HEK293 (cell line): Measurements from ENCODE around the gene ACAD8.

Experiments used
- CTCF ChIA-PET: fragments of 350-600 bp; formaldehyde crosslinking; extraction: SDS; loops from one replicate; lab custom pipeline; 2021; ENCODE audit warnings: antibody characterized with exemption; lab: Yijun Ruan, JAX
- POLR2A ChIA-PET: fragments of 300-600 bp; formaldehyde crosslinking; extraction: SDS; loops from one replicate; lab custom pipeline; 2020; ENCODE audit warnings: antibody characterized with exemption, inconsistent platforms; lab: Yijun Ruan, JAX
- H3K27ac ChIP-seq: fragments of 200-500 bp; sonication (Bioruptor generic); 2 replicates; pipeline ENCODE4 v1.5.1; 2014; ENCODE audit warnings: low read depth, low read length, control low read depth, inconsistent platforms; ENCODE audit errors: extremely low read depth
- H3K36me3 ChIP-seq, 2 experiments: fragments of 200-500 bp in 1 of 2; sonication (Bioruptor generic) in 1 of 2; 1 replicate in 1 of 2; 2 replicates in 1 of 2; pipeline ENCODE4 v1.5.1; 2014 to 2017; ENCODE audit warnings: inconsistent platforms in 2 of 2, low read length in 2 of 2; ENCODE audit not compliant: control insufficient read depth in 2 of 2, insufficient read depth in 1 of 2
- H3K4me1 ChIP-seq: fragments of 200-500 bp; sonication (Bioruptor generic); 2 replicates; pipeline ENCODE4 v1.5.1; 2014; ENCODE audit warnings: mild to moderate bottlenecking, low read length, inconsistent platforms; ENCODE audit not compliant: control insufficient read depth, insufficient read depth
- H3K4me3 ChIP-seq: 2 replicates; pipeline ENCODE4 v1.5.1; 2011; ENCODE audit warnings: low read depth, mild to moderate bottlenecking, control low read depth, low read length, moderate library complexity
- H3K9me3 ChIP-seq: fragments of 200-500 bp; sonication (Bioruptor generic); 2 replicates; pipeline ENCODE4 v1.5.1; 2014; ENCODE audit warnings: low read depth, low read length, inconsistent platforms; ENCODE audit not compliant: control insufficient read depth, insufficient read depth
- IKZF3 ChIP-seq: fragments of 450-650 bp; IDR thresholded peaks from 2 replicates; pipeline ENCODE4 v1.5.0; 2018; ENCODE audit warnings: missing biosample characterization, mild to moderate bottlenecking, missing genetic modification characterization, moderate library complexity
- INSM2 ChIP-seq: fragments of 450-650 bp; formaldehyde crosslinking; IDR thresholded peaks from 2 replicates; pipeline ENCODE4 v1.5.1; 2016; ENCODE audit warnings: missing biosample characterization, missing genetic modification characterization
- OVOL3 ChIP-seq: fragments of 450-650 bp; formaldehyde crosslinking; IDR thresholded peaks from 2 replicates; pipeline ENCODE4 v1.5.1; 2016; ENCODE audit warnings: missing biosample characterization, missing genetic modification characterization
- REST ChIP-seq: fragments of 450-650 bp; formaldehyde crosslinking; IDR thresholded peaks from 2 replicates; pipeline ENCODE4 v1.5.1; 2016; ENCODE audit warnings: missing biosample characterization, missing genetic modification characterization
- SCRT2 ChIP-seq: fragments of 450-650 bp; formaldehyde crosslinking; IDR thresholded peaks from 2 replicates; pipeline ENCODE4 v1.5.1; 2016; ENCODE audit warnings: missing biosample characterization, missing genetic modification characterization
- SP2 ChIP-seq: fragments of 450-650 bp; formaldehyde crosslinking; IDR thresholded peaks from 2 replicates; pipeline ENCODE4 v1.5.1; 2016; ENCODE audit warnings: missing biosample characterization, missing genetic modification characterization
- ZBTB1 ChIP-seq: fragments of 450-650 bp; formaldehyde crosslinking; IDR thresholded peaks from 2 replicates; pipeline ENCODE4 v1.5.1; 2016; ENCODE audit warnings: missing biosample characterization, missing genetic modification characterization
- ZBTB48 ChIP-seq: fragments of 450-650 bp; formaldehyde crosslinking; IDR thresholded peaks from 2 replicates; pipeline ENCODE4 v1.5.1; 2016; ENCODE audit warnings: missing biosample characterization, missing genetic modification characterization
- ZNF148 ChIP-seq: fragments of 450-650 bp; formaldehyde crosslinking; IDR thresholded peaks from 2 replicates; pipeline ENCODE4 v1.5.0; 2017; ENCODE audit warnings: missing biosample characterization, missing genetic modification characterization, borderline replicate concordance
- ZNF266 ChIP-seq: fragments of 450-650 bp; formaldehyde crosslinking; IDR thresholded peaks from 2 replicates; pipeline ENCODE4 v1.5.1; 2016; ENCODE audit warnings: missing biosample characterization, missing genetic modification characterization, low read depth
- ZNF335 ChIP-seq: fragments of 450-650 bp; formaldehyde crosslinking; conservative IDR thresholded peaks from 2 replicates; pipeline ENCODE4 v1.5.1; 2016; ENCODE audit warnings: missing biosample characterization, missing genetic modification characterization
- ZNF350 ChIP-seq: fragments of 450-650 bp; formaldehyde crosslinking; IDR thresholded peaks from 2 replicates; pipeline ENCODE4 v1.5.0; 2017; ENCODE audit warnings: missing biosample characterization, mild to moderate bottlenecking, missing genetic modification characterization
- ZNF362 ChIP-seq: fragments of 450-650 bp; formaldehyde crosslinking; IDR thresholded peaks from 2 replicates; pipeline ENCODE4 v1.5.1; 2016; ENCODE audit warnings: missing biosample characterization, missing genetic modification characterization
- ZNF510 ChIP-seq: fragments of 450-650 bp; formaldehyde crosslinking; IDR thresholded peaks from 2 replicates; pipeline ENCODE4 v1.5.1; 2018; ENCODE audit warnings: mild to moderate bottlenecking, missing genetic modification characterization, missing biosample characterization; ENCODE audit not compliant: insufficient replicate concordance
- ZNF530 ChIP-seq: fragments of 450-650 bp; formaldehyde crosslinking; IDR thresholded peaks from 2 replicates; pipeline ENCODE4 v1.5.1; 2016; ENCODE audit warnings: low read depth, missing biosample characterization, missing genetic modification characterization
- ZNF571 ChIP-seq: fragments of 450-650 bp; formaldehyde crosslinking; IDR thresholded peaks from 2 replicates; pipeline ENCODE4 v1.5.0; 2017; ENCODE audit warnings: missing biosample characterization, missing genetic modification characterization
- ZNF624 ChIP-seq: fragments of 450-650 bp; formaldehyde crosslinking; IDR thresholded peaks from 2 replicates; pipeline ENCODE4 v1.5.1; 2017; ENCODE audit warnings: missing biosample characterization, missing genetic modification characterization
- ZNF654 ChIP-seq: fragments of 450-650 bp; formaldehyde crosslinking; IDR thresholded peaks from 2 replicates; pipeline ENCODE4 v1.5.1; 2016; ENCODE audit warnings: low read depth, missing biosample characterization, missing genetic modification characterization
- ZNF664 ChIP-seq: fragments of 450-650 bp; formaldehyde crosslinking; IDR thresholded peaks from 2 replicates; pipeline ENCODE4 v1.5.1; 2016; ENCODE audit warnings: missing biosample characterization, missing genetic modification characterization
- ZNF776 ChIP-seq: fragments of 450-650 bp; formaldehyde crosslinking; IDR thresholded peaks from 2 replicates; pipeline ENCODE4 v1.5.0; 2017; ENCODE audit warnings: missing biosample characterization, missing genetic modification characterization, borderline replicate concordance
- ZNF785 ChIP-seq: fragments of 450-650 bp; formaldehyde crosslinking; IDR thresholded peaks from 2 replicates; pipeline ENCODE4 v1.5.1; 2016; ENCODE audit warnings: missing biosample characterization, missing genetic modification characterization
- ZNF837 ChIP-seq: fragments of 450-650 bp; formaldehyde crosslinking; IDR thresholded peaks from 2 replicates; pipeline ENCODE4 v1.5.1; 2016; ENCODE audit warnings: missing biosample characterization, missing genetic modification characterization
- ZSCAN16 ChIP-seq: fragments of 450-650 bp; formaldehyde crosslinking; IDR thresholded peaks from 2 replicates; pipeline ENCODE4 v1.5.1; 2016; ENCODE audit warnings: missing biosample characterization, missing genetic modification characterization

ACAD8 gene

GRCh38 chr11:134252346-134253187 lies 801 bp upstream of the ACAD8 start:
- POLR2A ChIA-PET: interaction anchor here (0.7 to 4.0 kb wide), 3 partner anchors 21 to 73 kb away, joined by 3 to 35 read pairs (median 11); partner anchors contain the start of genes NCAPD3 and VPS26B
- H3K36me3 ChIP-seq: peaks cover 0 to 47% of the 10 kb centered on the region in 2 experiments; a peak in 1 of 3 replicates
- CTCF ChIA-PET: interaction anchor here (0.6 to 2.7 kb wide), 4 partner anchors 9 to 223 kb away, joined by 3 to 12 read pairs (median 4); no protein-coding TSS in a partner anchor
- TF ChIP-seq ZNF664 (tag by site-specific recombination) (peak; percentile 20; the same call in 1 of the 2 replicates), ZNF335 (tag by site-specific recombination) (peak; percentile 93), IKZF3 (tag by site-specific recombination) (0 out of 2 replicates have a peak, but pooled peaks have one; percentile 19), ZNF624 (no peak), ZBTB48 (tag by site-specific recombination) (peak; percentile 62), REST (peak; percentile 89), ZNF350 (tag by site-specific recombination) (no peak), OVOL3 (tag by site-specific recombination) (0 out of 2 replicates have a peak, but pooled peaks have one; percentile 49)
- peak overlapping the region; percentile 53; the same call in 1 of the 2 replicates for H3K27ac ChIP-seq
- no peaks in the 10 kb centered on the region for H3K9me3 ChIP-seq
- peak overlapping the region; percentile 60 for H3K4me3 ChIP-seq
- H3K4me1 ChIP-seq: no peaks in the 10 kb centered on the region

GRCh38 chr11:134254433-134255183 lies 1.2 kb downstream of the ACAD8 start:
- peak overlapping the region; percentile 79 for H3K4me3 ChIP-seq
- CTCF ChIA-PET: interaction anchor here (0.6 to 1.2 kb wide), 3 partner anchors 10 to 155 kb away, joined by 3 to 5 read pairs (median 3); no protein-coding TSS in a partner anchor
- H3K9me3 ChIP-seq: no peaks in the 10 kb centered on the region
- H3K4me1 ChIP-seq: no peaks in the 10 kb centered on the region
- H3K36me3 ChIP-seq: peaks cover 0 to 46% of the 10 kb centered on the region in 2 experiments; a peak in 1 of 3 replicates
- H3K27ac ChIP-seq: no peak overlapping the region
- POLR2A ChIA-PET: interaction anchor here (1.2 to 4.0 kb wide), 5 partner anchors 9 to 30 kb away, joined by 3 to 35 read pairs (median 4); partner anchors contain the start of genes NCAPD3 and VPS26B
- no peak for TF ChIP-seq ZNF266
- no peak for TF ChIP-seq ZNF776
- TF ChIP-seq ZNF571: no peak
- TF ChIP-seq ZNF510 (tag by site-specific recombination): no peak
- no peak for TF ChIP-seq SP2 (tag by site-specific recombination)
- TF ChIP-seq ZNF335 (tag by site-specific recombination): no peak
- no peak for TF ChIP-seq ZSCAN16 (tag by site-specific recombination)
- TF ChIP-seq ZNF654 (tag by site-specific recombination): no peak
- no peak for TF ChIP-seq ZNF837 (tag by site-specific recombination)
- no peak for TF ChIP-seq ZNF785 (tag by site-specific recombination)
- no peak for TF ChIP-seq INSM2
- TF ChIP-seq ZNF148 (tag by site-specific recombination): no peak
- no peak for TF ChIP-seq ZNF362 (tag by site-specific recombination)
- TF ChIP-seq ZNF350 (tag by site-specific recombination): no peak
- TF ChIP-seq ZNF530: no peak
- no peak for TF ChIP-seq ZBTB1 (tag by site-specific recombination)
- no peak for TF ChIP-seq SCRT2 (tag by site-specific recombination)
